GM12878 (cell line): ENCODE results near the gene TXLNG. TPM values are rescaled to one million over a fixed set of nuclear protein-coding genes. Genes with fewer than 3 reads are reported as not detected.

ENCODE experiments used
- ATAC-seq: fragments of 200-7000 bp; cut with Tn5 transposase; 3 replicates; pipeline ENCODE4 v1.9.1; 2020; ENCODE audit warnings: mild to moderate bottlenecking, moderate library complexity
- BruUV-seq: library from RNA; stranded (reverse); fragments of 400-500 nt; replicated peaks from 2 replicates; lab custom pipeline; 2021; lab: Mats Ljungman, UMichigan
- CTCF ChIA-PET: fragments of 300-600 bp; sonication (Branson Sonifier 250); formaldehyde crosslinking; extraction: SDS; loops from one replicate; lab custom pipeline; 2021; ENCODE audit warnings: inconsistent platforms; lab: Yijun Ruan, JAX
- POLR2A ChIA-PET: fragments of 350-600 bp; formaldehyde crosslinking; extraction: SDS; loops from one replicate; lab custom pipeline; 2021; ENCODE audit warnings: inconsistent platforms; lab: Charles Lee
- RAD21 ChIA-PET: fragments of 300-600 bp; sonication (Branson Sonifier 250); formaldehyde crosslinking; loops from one replicate; lab custom pipeline; 2023; ENCODE audit warnings: antibody characterized with exemption; ENCODE audit not compliant: unreplicated experiment; lab: Charles Lee
- SMC1A ChIA-PET: fragments of 300-600 bp; sonication (Branson Sonifier 250); formaldehyde crosslinking; loops from one replicate; lab custom pipeline; 2023; ENCODE audit not compliant: unreplicated experiment, uncharacterized antibody; lab: Charles Lee
- DNase-seq: peaks from one replicate; pipeline ENCODE4 v3.0.0-alpha.2; 2011; ENCODE audit warnings: low read depth, low spot score
- FAIRE-seq: peaks from 3 replicates; lab custom pipeline; 2011; peaks lifted over from hg19 to GRCh38; lab: Jason Lieb, UNC
- H2AFZ ChIP-seq: 2 replicates; pipeline ENCODE4 v1.6.0; 2011; ENCODE audit warnings: low read depth, low read length, control low read depth; ENCODE audit not compliant: control insufficient read depth
- H3K27ac ChIP-seq: 2 replicates; pipeline ENCODE4 v1.5.1; 2011; ENCODE audit warnings: control low read depth; ENCODE audit not compliant: control insufficient read depth, insufficient read depth
- H3K27me3 ChIP-seq, 2 experiments: replicated peaks in 1 of 2; 2 replicates each; pipeline versions ENCODE4 v1.6.0 to v1.6.1; 2011; ENCODE audit warnings: low read length in 1 of 2; ENCODE audit not compliant: control insufficient read depth in 2 of 2, insufficient read depth in 2 of 2
- H3K36me3 ChIP-seq, 2 experiments: 2 replicates each; pipeline ENCODE4 v1.5.1; 2011; ENCODE audit warnings: low read length in 1 of 2; ENCODE audit not compliant: control insufficient read depth in 2 of 2, insufficient read depth in 2 of 2
- H3K4me1 ChIP-seq: 2 replicates; pipeline ENCODE4 v1.6.1; 2011; ENCODE audit warnings: mild to moderate bottlenecking, low read length, moderate library complexity, mixed read lengths; ENCODE audit not compliant: control insufficient read depth, insufficient read depth
- H3K4me2 ChIP-seq: 2 replicates; pipeline ENCODE4 v1.6.0; 2011; ENCODE audit warnings: control low read depth; ENCODE audit not compliant: control insufficient read depth, insufficient read depth
- H3K4me3 ChIP-seq: fragments of 200-600 bp; sonication (generic); 2 replicates; pipeline ENCODE4 v1.5.1; 2016
- H3K79me2 ChIP-seq: 2 replicates; pipeline ENCODE4 v1.6.0; 2011; ENCODE audit warnings: low read length; ENCODE audit not compliant: control insufficient read depth, insufficient read depth
- H3K9ac ChIP-seq: 2 replicates; pipeline ENCODE4 v1.8.0; 2011; ENCODE audit warnings: low read length, control low read depth, mixed read lengths; ENCODE audit not compliant: control insufficient read depth, insufficient read depth
- H3K9me3 ChIP-seq: replicated peaks from 3 replicates; pipeline ENCODE4 v1.5.1; 2011; ENCODE audit warnings: mild to moderate bottlenecking, low read length; ENCODE audit not compliant: control insufficient read depth, insufficient read depth
- H4K20me1 ChIP-seq: 2 replicates; pipeline ENCODE4 v1.6.0; 2011; ENCODE audit not compliant: control insufficient read depth, insufficient read depth
- LARP7 ChIP-seq: fragments of 450-650 bp; IDR thresholded peaks from 2 replicates; pipeline ENCODE4 v1.6.1; 2017; ENCODE audit warnings: mild to moderate bottlenecking
- NR2C2 ChIP-seq: IDR thresholded peaks from 2 replicates; pipeline ENCODE4 v1.6.1; 2011; ENCODE audit warnings: borderline replicate concordance, low read depth; ENCODE audit not compliant: control insufficient read depth, insufficient read length
- REST ChIP-seq: IDR thresholded peaks from 2 replicates; pipeline ENCODE4 v1.6.1; 2012; ENCODE audit warnings: mild to moderate bottlenecking, low read depth, low read length
- SMC3 ChIP-seq: IDR thresholded peaks from 2 replicates; pipeline ENCODE4 v1.6.1; 2011; ENCODE audit warnings: low read length, improper control_type of control experiment, borderline replicate concordance
- SPI1 ChIP-seq: IDR thresholded peaks from 2 replicates; pipeline ENCODE4 v1.6.1; 2011; ENCODE audit warnings: low read depth, mild to moderate bottlenecking, low read length, moderate library complexity, borderline replicate concordance; ENCODE audit not compliant: insufficient read depth
- TCF3 ChIP-seq: IDR thresholded peaks from 2 replicates; pipeline ENCODE4 v1.6.1; 2012; ENCODE audit warnings: low read depth, mild to moderate bottlenecking, low read length, borderline replicate concordance; ENCODE audit not compliant: insufficient read depth
- USF1 ChIP-seq: IDR thresholded peaks from 2 replicates; pipeline ENCODE4 v1.6.1; 2011; ENCODE audit warnings: borderline replicate concordance, low read depth, mild to moderate bottlenecking, moderate library complexity, mixed read lengths, low read length; ENCODE audit not compliant: insufficient read depth; ENCODE audit errors: extremely low read length
- ZBTB40 ChIP-seq: fragments of 450-650 bp; IDR thresholded peaks from 2 replicates; pipeline ENCODE4 v1.6.1; 2016; ENCODE audit warnings: mild to moderate bottlenecking, moderate library complexity, borderline replicate concordance
- ZNF592 ChIP-seq: fragments of 450-650 bp; IDR thresholded peaks from 2 replicates; pipeline ENCODE4 v1.6.1; 2017; ENCODE audit warnings: mild to moderate bottlenecking, moderate library complexity
- ZSCAN29 ChIP-seq: fragments of 450-650 bp; IDR thresholded peaks from 2 replicates; pipeline ENCODE4 v1.6.1; 2017; ENCODE audit warnings: mild to moderate bottlenecking, moderate library complexity
- WGBS: methylation state at CpG from one replicate; pipeline ENCODE4 v1.1.6; 2016; ENCODE audit warnings: low lambda C conversion rate; ENCODE audit not compliant: insufficient replicate concordance, insufficient coverage; ENCODE audit errors: missing lambda C conversion rate; 5-methylcytosine and 5-hydroxymethylcytosine counted together
- in situ Hi-C: fragments of 300-500 bp; cut with MboI; formaldehyde crosslinking; loops from 9 replicates; pipeline ENCODE4 v1.14.3; 2018; ENCODE audit warnings: mixed read lengths
- intact Hi-C: fragments of 100-400 bp; cut with micrococcal nuclease; formaldehyde crosslinking; loops from one replicate; pipeline ENCODE4 v1.14.2; 2022; ENCODE audit not compliant: unreplicated experiment
- polyA plus RNA-seq, 11 experiments: library from polyadenylated mRNA; depleted of rRNA in 4 of 11; unstranded in 6 of 11; stranded (reverse) in 5 of 11; fragments of >200 nt; fragmentation: Nextera tagmentation in 4 of 11; fragmentation: Illumina TruSeq in 1 of 11; extraction: Ambion mirVana in 4 of 11; extraction: Trizol in 1 of 11; gene quantifications; 1 replicate in 1 of 11; 2 replicates in 10 of 11; pipeline versions ENCODE4 v1.2.1 to v1.2.3, GENCODE V29; 2011 to 2016; ENCODE audit warnings: inconsistent platforms in 2 of 11, missing spikeins in 2 of 11, low read depth in 1 of 11
- total RNA-seq, 4 experiments: library from RNA; depleted of rRNA in 3 of 4; stranded (reverse); fragments of >200 nt in 3 of 4; fragmentation: Illumina TruSeq in 1 of 4; extraction: Trizol in 1 of 4; gene quantifications; 2 replicates each; pipeline versions ENCODE4 v1.2.1 to v1.2.3, GENCODE V29; 2013 to 2021

The TXLNG gene
- total and polyA plus RNA-seq, 10 of the 15 experiments (the other 5 are each of a cell fraction or from before 2014, with no cell fraction given), result 9.9 to 40.7 (median 19.5) TPM

GRCh38 chrX:16819634-16820033 is 33.4 kb downstream of the TXLNG start:
- in situ Hi-C loops (loop anchor here (10.0 kb wide), 1 partner anchor 865 kb away; no protein-coding TSS in a partner anchor), intact Hi-C loops (no loop called here)
- Histone ChIP-seq H3K27me3 (no peaks in the 10 kb centered on the region), H3K4me1 (no peaks in the 10 kb centered on the region), H3K9me3 (no peaks in the 10 kb centered on the region), H3K4me3 (no peak overlapping the region), H3K79me2 (no peaks in the 10 kb centered on the region), H3K36me3 (peaks cover 1 to 5% of the 10 kb centered on the region in 2 experiments; a peak in 3 of 4 replicates), H3K27ac (no peak overlapping the region), H3K9ac (no peak overlapping the region), H3K4me2 (no peak overlapping the region), H2AFZ (no peak overlapping the region), H4K20me1 (no peaks in the 10 kb centered on the region; the same call in 1 of the 2 replicates)
- no TSS peak for BruUV-seq
- DNase-seq, result no peak
- no peak for FAIRE-seq
- RAD21 ChIA-PET, result interaction anchor here (1.8 kb wide), 1 partner anchor 33 kb away, joined by 4 read pairs; no protein-coding TSS in a partner anchor
- SMC1A ChIA-PET, result interaction anchor here (0.8 to 1.2 kb wide), 4 partner anchors 11 to 227 kb away, joined by 3 to 4 read pairs (median 3); no protein-coding TSS in a partner anchor
- ATAC-seq, result no peak
- WGBS, result 82% methylated on average over 5 of the region's 5 CpGs
- CTCF ChIA-PET, result interaction anchor here (1.1 to 1.8 kb wide), 3 partner anchors 13 to 227 kb away, joined by 3 to 5 read pairs (median 4); no protein-coding TSS in a partner anchor
- POLR2A ChIA-PET, result no interaction called here
- no peak for TF ChIP-seq SPI1
- no peak for TF ChIP-seq SMC3
- no peak for TF ChIP-seq NR2C2
- no peak for TF ChIP-seq USF1
- TF ChIP-seq ZNF592, result no peak
- TF ChIP-seq ZBTB40, result no peak
- no peak for TF ChIP-seq TCF3
- no peak for TF ChIP-seq ZSCAN29
- TF ChIP-seq REST, result no peak
- no peak for TF ChIP-seq LARP7
